GM18505 (cell line): ENCODE measurements around the gene FIS1.

ENCODE experiments used
- ATAC-seq: cut with Tn5 transposase; IDR thresholded peaks from one replicate; pipeline ENCODE4 v1.9.1; 2021; ENCODE audit not compliant: unreplicated experiment
- POLR2A ChIP-seq: IDR thresholded peaks from 4 replicates; pipeline ENCODE4 v1.6.1; 2011; ENCODE audit warnings: borderline replicate concordance; ENCODE audit not compliant: insufficient read depth, insufficient read length; ENCODE audit errors: extremely low read depth

The FIS1 gene

GRCh38 chr7:101197991-101198390 is 46.9 kb downstream of the FIS1 start:
- ATAC-seq = no peak
- TF ChIP-seq POLR2A = no peak

- no peak for TF ChIP-seq POLR2A
- no peak for ATAC-seq
Observed at GRCh38 chr7:101195884-101196283, 49.0 kb downstream of the FIS1 start.
